GM19452 (cell line): ENCODE data around the gene STH.

Source experiments
- ATAC-seq: cut with Tn5 transposase; IDR thresholded peaks from one replicate; pipeline ENCODE4 v1.9.1; 2021; ENCODE audit not compliant: unreplicated experiment

Gene STH

DNA sequence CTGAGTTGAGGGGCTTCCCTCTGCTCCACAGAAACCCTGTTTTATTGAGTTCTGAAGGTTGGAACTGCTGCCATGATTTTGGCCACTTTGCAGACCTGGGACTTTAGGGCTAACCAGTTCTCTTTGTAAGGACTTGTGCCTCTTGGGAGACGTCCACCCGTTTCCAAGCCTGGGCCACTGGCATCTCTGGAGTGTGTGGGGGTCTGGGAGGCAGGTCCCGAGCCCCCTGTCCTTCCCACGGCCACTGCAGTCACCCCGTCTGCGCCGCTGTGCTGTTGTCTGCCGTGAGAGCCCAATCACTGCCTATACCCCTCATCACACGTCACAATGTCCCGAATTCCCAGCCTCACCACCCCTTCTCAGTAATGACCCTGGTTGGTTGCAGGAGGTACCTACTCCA lies 26.0 kb downstream of the STH start:
- ATAC-seq = no peak

DNA sequence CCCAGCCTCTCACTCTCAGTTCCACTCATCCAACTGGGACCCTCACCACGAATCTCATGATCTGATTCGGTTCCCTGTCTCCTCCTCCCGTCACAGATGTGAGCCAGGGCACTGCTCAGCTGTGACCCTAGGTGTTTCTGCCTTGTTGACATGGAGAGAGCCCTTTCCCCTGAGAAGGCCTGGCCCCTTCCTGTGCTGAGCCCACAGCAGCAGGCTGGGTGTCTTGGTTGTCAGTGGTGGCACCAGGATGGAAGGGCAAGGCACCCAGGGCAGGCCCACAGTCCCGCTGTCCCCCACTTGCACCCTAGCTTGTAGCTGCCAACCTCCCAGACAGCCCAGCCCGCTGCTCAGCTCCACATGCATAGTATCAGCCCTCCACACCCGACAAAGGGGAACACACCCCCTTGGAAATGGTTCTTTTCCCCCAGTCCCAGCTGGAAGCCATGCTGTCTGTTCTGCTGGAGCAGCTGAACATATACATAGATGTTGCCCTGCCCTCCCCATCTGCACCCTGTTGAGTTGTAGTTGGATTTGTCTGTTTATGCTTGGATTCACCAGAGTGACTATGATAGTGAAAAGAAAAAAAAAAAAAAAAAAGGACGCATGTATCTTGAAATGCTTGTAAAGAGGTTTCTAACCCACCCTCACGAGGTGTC lies 26.6 kb downstream of the STH start:
- ATAC-seq = no peak

DNA sequence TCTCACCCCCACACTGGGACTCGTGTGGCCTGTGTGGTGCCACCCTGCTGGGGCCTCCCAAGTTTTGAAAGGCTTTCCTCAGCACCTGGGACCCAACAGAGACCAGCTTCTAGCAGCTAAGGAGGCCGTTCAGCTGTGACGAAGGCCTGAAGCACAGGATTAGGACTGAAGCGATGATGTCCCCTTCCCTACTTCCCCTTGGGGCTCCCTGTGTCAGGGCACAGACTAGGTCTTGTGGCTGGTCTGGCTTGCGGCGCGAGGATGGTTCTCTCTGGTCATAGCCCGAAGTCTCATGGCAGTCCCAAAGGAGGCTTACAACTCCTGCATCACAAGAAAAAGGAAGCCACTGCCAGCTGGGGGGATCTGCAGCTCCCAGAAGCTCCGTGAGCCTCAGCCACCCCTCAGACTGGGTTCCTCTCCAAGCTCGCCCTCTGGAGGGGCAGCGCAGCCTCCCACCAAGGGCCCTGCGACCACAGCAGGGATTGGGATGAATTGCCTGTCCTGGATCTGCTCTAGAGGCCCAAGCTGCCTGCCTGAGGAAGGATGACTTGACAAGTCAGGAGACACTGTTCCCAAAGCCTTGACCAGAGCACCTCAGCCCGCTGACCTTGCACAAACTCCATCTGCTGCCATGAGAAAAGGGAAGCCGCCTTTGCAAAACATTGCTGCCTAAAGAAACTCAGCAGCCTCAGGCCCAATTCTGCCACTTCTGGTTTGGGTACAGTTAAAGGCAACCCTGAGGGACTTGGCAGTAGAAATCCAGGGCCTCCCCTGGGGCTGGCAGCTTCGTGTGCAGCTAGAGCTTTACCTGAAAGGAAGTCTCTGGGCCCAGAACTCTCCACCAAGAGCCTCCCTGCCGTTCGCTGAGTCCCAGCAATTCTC lies 27.4 kb downstream of the STH start:
- ATAC-seq = no peak

DNA sequence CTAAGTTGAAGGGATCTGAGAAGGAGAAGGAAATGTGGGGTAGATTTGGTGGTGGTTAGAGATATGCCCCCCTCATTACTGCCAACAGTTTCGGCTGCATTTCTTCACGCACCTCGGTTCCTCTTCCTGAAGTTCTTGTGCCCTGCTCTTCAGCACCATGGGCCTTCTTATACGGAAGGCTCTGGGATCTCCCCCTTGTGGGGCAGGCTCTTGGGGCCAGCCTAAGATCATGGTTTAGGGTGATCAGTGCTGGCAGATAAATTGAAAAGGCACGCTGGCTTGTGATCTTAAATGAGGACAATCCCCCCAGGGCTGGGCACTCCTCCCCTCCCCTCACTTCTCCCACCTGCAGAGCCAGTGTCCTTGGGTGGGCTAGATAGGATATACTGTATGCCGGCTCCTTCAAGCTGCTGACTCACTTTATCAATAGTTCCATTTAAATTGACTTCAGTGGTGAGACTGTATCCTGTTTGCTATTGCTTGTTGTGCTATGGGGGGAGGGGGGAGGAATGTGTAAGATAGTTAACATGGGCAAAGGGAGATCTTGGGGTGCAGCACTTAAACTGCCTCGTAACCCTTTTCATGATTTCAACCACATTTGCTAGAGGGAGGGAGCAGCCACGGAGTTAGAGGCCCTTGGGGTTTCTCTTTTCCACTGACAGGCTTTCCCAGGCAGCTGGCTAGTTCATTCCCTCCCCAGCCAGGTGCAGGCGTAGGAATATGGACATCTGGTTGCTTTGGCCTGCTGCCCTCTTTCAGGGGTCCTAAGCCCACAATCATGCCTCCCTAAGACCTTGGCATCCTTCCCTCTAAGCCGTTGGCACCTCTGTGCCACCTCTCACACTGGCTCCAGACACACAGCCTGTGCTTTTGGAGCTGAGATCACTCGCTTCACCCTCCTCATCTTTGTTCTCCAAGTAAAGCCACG lies 28.3 kb downstream of the STH start:
- no peak for ATAC-seq

DNA sequence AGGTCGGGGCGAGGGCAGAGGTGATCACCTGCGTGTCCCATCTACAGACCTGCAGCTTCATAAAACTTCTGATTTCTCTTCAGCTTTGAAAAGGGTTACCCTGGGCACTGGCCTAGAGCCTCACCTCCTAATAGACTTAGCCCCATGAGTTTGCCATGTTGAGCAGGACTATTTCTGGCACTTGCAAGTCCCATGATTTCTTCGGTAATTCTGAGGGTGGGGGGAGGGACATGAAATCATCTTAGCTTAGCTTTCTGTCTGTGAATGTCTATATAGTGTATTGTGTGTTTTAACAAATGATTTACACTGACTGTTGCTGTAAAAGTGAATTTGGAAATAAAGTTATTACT lies 28.9 kb downstream of the STH start:
- ATAC-seq = no peak

DNA sequence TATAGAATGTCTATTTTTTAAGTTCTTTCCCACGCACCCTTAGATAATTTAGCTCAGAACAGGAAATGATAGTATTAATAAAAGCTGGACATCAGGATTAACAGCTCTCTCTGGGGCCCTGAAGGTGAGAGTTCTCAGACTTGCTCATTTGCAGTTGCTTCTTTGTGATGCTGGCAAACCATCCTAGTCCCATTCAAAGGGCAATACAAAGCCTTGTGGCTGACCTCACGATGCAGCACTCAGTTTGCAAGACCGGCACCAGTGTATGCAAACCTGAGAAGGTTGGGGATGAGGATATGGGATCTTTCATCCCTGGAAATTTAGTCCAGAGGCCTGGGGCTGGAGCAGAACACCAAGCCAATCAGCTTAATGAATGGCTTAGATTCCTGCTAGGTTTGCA lies 29.3 kb downstream of the STH start:
- no peak for ATAC-seq

DNA sequence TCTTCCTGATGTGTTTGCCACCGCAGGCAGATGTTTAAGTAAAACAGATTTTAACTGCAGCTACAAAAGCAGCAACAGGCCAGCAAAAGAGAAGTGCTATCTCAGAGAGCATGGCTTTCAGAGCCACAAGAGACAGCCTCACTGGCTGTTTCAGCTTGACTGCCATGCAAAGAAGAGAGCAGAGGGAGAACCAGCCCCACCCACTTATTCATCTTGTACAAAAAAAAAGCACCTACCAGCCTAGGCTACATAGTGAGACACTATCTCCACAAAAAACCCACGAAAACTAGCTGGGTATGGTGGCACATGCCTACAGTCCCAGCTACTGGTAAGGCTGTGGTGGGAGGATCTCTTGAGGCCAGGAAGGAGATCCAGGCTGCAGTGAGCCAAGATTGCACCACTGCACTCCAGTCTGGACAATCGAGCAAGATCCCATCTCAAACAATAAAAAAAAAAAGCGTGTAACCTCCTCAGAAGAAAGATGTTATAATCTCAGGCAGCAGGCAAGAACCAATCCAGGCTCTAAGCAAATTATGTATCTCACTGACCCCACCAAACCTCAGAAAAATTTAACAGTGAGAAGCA lies 30.0 kb downstream of the STH start:
- ATAC-seq = no peak

DNA sequence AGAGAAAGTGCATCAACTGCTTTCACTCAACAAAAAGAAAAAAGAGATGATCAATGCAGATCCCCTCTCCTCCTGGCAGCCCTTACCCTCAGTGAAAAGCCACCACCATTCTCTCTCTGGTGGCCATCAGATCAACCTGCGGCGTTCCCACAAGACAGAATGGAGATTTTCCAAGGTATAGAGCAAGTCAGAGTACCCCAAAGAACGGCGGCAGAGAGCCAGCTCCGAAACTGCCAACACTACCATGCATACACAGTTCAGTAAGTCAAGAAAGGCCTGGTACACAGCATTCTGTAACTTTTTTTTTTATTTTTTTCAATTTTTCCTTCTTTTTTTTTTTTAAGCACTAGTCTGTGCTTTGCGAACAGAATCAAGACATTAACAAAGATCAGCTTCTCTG lies 30.6 kb downstream of the STH start:
- ATAC-seq = no peak

DNA sequence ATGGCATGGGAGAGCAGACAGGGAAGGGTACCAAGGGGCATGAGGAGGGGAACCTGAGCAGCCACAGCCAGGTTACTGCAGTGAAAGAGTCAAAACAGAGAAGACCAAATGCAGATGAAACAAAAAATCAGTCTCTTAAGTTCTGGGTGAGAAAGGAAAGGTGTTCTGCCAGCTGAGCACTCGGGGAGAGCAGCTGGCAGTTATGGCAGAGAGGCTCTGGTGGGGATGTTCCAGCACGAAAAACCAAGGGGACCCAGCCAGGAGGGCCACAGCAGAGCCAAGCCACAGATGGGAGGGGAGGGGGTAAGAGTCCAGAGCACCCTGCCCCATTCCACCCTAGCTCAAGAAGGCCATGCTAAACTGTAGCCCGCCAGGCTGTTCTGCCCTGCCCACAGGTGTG lies 31.7 kb downstream of the STH start:
- ATAC-seq = no peak

DNA sequence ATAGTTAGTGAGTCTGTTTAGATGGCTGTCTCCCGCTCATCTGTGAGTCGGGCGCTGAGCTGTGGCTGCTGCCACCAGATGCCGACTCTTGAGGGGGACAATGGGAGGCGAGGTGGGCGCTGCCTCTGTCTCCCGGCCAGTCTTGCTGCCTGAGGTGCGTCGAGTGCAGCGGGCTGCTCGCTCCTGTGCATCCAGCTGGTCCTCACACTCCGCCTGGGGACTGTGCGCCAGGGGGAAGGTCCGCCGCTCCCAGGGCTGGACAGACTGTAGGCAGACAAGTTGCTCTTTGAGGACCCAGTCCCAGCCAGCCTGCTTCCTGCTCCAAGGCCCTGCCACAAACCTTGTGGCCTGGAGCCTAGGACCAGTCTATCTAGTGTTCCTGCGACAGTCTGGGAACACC lies 32.4 kb downstream of the STH start:
- ATAC-seq = no peak

DNA sequence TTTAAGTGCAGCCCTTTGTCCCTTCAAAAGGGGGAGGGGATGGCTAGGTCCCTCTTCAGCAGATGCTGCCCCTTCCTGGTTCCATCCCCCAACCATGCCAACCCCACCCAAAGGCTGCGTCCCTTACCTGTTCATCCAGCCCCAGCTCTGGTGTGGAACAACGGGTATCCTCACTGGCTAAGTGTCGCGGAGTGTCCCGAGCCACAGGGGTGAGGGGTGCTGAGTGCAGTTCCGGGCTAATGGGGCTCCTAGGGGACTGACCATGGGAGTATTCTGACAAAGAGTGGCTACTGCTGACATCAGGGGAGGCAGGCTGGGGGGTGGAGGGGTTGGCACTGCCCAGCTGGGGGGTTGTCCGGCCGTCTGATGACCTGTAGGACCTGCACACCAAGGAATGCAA lies 32.9 kb downstream of the STH start:
- ATAC-seq = no peak

DNA sequence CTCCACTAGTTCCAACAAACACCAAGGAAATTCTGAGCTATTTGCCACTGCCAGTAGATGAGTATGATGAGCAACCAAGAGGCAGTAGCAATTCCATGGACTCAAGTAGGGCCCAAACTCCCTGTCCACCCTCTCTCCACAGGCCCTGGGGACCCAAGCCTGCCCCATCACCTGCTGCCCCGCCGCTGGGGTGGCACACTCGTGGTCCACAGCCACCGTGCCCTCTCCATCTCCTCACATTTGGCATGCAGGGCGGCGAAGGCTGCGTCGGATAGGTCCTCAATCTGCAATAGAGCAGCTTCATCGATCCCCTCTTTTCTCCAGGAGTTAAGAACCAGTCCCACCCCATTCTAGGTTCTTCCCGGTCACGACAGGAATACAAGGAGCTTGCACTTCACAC lies 33.9 kb downstream of the STH start:
- no peak for ATAC-seq

DNA sequence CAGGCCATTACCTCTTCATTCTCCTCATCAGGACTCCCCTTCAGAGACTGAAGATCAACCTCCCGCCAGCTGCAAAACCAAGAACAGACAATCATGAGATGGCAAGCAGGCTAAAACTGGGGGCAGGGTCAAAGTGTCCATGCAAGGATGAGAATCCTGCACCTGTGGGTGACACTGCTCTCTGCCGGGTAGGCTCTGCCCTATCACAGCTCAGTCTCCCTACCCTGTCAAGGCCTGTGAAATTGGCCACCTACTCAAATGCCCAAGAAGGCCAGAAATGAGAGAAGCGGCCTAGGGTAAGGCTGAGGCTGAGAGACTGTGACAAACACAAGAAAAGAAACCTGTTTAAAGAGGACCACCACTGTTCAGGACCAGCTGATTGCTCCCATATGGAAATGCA lies 34.3 kb downstream of the STH start:
- ATAC-seq = no peak

DNA sequence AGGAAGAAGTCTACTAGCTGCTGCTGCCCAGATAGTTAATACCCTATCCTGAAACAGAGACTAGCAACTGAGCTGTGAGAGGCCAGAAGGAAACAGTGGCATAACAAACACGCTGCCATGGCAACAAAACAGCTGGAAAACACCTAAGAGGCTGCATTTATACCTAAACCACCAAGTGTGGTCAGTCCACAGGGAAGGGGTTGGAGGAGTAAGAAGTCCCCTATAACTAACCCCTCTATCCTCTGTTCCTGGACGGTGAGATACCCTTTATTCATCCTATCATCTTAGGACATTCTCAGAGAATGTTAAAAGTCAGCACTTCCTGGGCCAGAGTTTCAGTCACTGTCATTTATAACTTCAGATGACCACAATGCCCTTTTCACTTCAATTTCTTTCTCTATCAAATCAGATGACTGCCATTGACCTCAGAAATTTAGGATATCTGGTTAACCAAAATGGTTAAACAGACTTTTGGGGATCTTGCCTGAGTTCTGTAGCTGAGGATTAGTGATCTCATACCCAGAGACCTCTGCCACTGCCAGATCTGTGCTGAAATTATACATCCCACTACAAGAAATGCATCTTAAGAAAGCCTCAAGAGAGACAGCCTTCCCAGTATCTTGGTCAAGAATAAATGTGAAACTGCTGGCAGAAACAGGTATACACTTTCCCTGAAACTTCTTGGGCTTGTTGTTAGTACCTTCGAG lies 36.2 kb downstream of the STH start:
- no peak for ATAC-seq

DNA sequence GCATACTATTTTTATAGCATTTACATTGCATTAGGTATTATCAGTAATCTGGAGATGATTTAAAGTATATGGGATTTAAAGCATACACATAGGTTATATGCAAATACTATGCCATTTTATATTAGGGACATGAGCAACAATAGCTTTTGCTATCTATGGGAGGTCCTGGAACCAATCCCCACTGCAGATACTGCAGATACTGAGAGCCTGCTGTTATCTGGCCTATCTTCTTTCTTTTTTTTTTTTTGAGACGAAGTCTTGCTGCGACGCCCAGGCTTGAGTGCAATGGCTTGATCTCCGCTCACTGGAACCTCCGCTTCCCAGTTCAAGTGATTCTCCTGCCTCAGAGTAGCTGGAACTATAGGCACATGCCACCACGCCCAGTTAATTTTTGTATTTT lies 37.4 kb downstream of the STH start:
- ATAC-seq = no peak

DNA sequence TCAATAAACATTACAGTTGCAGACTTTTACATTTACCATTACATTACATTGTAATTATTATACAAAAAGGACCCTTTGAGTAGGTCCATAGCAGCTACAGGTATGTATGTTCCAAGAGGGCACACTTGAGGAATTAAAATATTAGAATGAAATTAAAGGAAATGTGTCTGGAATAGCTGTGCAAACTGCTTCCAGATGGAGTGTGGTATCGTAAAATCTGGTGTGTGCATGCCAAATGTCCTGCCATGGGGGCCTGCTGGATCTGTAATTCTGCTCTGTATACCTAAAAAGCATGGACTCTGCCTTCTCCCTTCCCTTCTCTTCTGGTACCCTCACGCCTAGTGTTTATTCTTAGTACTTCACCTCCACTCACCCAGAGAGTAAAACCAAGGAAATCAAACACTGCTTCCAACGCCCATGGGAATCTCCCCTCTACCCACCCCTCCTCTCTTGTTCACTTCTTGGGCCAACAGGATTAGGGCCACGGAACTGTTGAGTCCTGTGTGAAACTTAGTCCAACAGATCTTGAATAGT lies 38.7 kb downstream of the STH start:
- no peak for ATAC-seq

DNA sequence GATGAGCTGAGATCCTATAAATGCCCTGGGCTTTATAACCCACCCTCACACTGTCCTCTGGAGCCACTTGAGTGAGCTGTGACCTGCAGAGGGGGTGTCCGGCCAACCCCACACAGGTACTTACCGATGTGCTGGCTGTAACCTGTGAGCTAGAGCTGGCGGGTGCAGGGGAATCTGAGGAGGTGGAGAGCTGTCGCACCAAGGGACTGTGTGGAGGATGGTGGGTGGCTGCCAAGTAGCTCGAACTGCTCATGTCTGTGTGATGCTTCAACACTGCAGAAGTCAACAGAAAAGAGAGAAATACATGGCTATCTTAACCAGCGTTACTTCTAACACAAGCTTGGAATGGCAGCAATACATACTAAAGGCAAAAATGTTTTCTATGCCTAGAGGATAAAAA lies 39.4 kb downstream of the STH start:
- ATAC-seq = no peak

DNA sequence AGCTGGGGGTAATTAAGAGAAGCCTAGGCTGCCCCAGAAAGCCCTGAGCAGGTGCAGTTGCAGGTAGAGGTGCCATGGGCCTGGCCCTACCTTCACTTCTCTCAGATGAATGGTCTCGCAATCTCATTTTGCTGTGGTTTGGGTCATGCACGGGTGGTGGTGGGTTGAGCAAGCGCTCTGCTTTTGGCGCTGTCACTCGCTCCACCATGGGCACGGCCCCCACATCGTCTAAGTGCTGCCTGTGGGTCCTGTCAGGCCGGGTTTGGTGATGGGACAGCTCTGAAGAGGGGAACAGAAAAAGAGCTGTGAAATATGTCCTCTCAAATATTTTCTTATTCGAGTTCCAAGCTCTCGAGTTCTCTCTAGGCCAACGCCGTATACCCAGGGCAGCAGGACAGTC lies 39.9 kb downstream of the STH start:
- ATAC-seq = no peak

DNA sequence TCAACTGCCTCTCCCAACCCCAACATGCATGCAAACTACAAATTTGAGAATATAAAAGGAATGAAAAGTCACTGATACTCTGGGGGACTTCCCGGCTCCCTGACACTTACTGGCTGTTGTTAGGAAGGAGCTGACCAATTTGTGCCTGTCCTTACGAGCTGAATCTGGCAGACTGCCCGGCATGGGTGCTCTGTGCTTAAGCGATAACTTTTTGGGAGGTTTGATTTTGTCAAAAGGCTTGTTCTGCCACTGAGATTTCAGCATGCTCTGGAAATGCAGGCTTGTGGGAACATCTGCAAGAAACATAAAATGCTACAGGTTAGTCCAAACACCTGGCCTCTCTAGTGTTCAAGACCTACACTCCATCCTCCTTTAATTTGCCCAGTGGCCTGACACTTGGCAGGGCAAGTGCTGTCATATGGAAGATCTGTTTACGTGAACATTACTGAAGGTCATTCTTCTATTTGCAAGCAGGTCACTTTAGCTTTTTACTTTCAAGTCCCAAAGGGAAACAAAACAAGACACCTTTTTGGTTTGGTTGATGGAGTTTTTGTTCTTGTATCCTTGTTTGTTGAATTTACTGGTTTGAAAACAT lies 40.6 kb downstream of the STH start:
- ATAC-seq = no peak

DNA sequence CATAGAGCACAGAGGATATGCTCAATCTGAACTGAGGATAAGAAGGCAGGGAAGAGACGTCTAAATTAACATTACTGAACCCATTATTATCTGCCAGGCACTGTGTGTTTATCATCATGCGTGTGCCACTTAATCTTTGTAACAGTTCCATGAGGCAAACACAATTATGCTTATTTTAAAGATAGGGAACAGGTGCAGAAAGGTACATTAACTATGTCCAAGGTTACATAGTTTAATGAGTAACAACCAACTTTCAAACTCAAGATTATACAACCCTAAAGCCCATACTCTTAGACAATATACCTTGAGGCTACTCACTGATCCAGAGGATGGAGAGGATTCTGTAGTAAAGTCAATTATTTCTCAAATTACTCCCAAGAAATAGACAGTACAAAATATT lies 43.2 kb downstream of the STH start:
- ATAC-seq = no peak
